Measurements from ENCODE around the gene PFDN2. TPM values are rescaled to one million over a fixed set of nuclear protein-coding genes. Genes with fewer than 3 reads are reported as not detected.

The PFDN2 gene
- polyA plus RNA-seq (ENCODE audit: insufficient read length in 3 of 3): 10 to 100 TPM; 70.5 to 94.2 (median 71.9) TPM
- long read RNA-seq, donor 1, transcript PFDN2-201 (4 exons, 677 nt): major isoform, 27 of 92 reads
- long read RNA-seq, donor 1, partial matches to known transcripts: 55 of 92 reads
- long read RNA-seq, donor 1, other reads (novel, unspliced or antisense): 9 of 92 reads
- long read RNA-seq, donor 2, transcript PFDN2-201 (4 exons, 677 nt): major isoform, 26 of 46 reads
- long read RNA-seq, donor 2, partial matches to known transcripts: 17 of 46 reads
- long read RNA-seq, donor 2, other reads (novel, unspliced or antisense): 0 of 46 reads
- long read RNA-seq, donor 3, transcript PFDN2-201 (4 exons, 677 nt): major isoform, 57 of 86 reads
- long read RNA-seq, donor 3, partial matches to known transcripts: 25 of 86 reads
- long read RNA-seq, donor 3, other reads (novel, unspliced or antisense): 0 of 86 reads
- long read RNA-seq, donor 4, transcript PFDN2-201 (4 exons, 677 nt): major isoform, 29 of 59 reads
- long read RNA-seq, donor 4, partial matches to known transcripts: 27 of 59 reads
- long read RNA-seq, donor 4, other reads (novel, unspliced or antisense): 0 of 59 reads
- long read RNA-seq, donor 5: 0 reads
- long read RNA-seq, donor 6, transcript PFDN2-201 (4 exons, 677 nt): major isoform, 28 of 66 reads
- long read RNA-seq, donor 6, partial matches to known transcripts: 36 of 66 reads
- long read RNA-seq, donor 6, other reads (novel, unspliced or antisense): 0 of 66 reads
- long read RNA-seq, donor 7, transcript PFDN2-201 (4 exons, 677 nt): major isoform, 42 of 75 reads
- long read RNA-seq, donor 7, partial matches to known transcripts: 32 of 75 reads
- long read RNA-seq, donor 7, other reads (novel, unspliced or antisense): 0 of 75 reads
- long read RNA-seq, donor 8, transcript PFDN2-201 (4 exons, 677 nt): major isoform, 59 of 128 reads
- long read RNA-seq, donor 8, partial matches to known transcripts: 66 of 128 reads
- long read RNA-seq, donor 8, other reads (novel, unspliced or antisense): 0 of 128 reads
- long read RNA-seq, donor 9, transcript PFDN2-201 (4 exons, 677 nt): major isoform, 41 of 67 reads
- long read RNA-seq, donor 9, partial matches to known transcripts: 25 of 67 reads
- long read RNA-seq, donor 9, other reads (novel, unspliced or antisense): 0 of 67 reads
- long read RNA-seq, donor 10, transcript PFDN2-201 (4 exons, 677 nt): major isoform, 43 of 94 reads
- long read RNA-seq, donor 10, partial matches to known transcripts: 49 of 94 reads
- long read RNA-seq, donor 10, other reads (novel, unspliced or antisense): 0 of 94 reads
- long read RNA-seq, donor 11, transcript PFDN2-201 (4 exons, 677 nt): major isoform, 26 of 33 reads
- long read RNA-seq, donor 11, partial matches to known transcripts: 6 of 33 reads
- long read RNA-seq, donor 11, other reads (novel, unspliced or antisense): 0 of 33 reads
- long read RNA-seq, donor 12, transcript PFDN2-201 (4 exons, 677 nt): major isoform, 20 of 35 reads
- long read RNA-seq, donor 12, partial matches to known transcripts: 15 of 35 reads
- long read RNA-seq, donor 12, other reads (novel, unspliced or antisense): 0 of 35 reads
- long read RNA-seq, donor 13, transcript PFDN2-202 (2 exons, 408 nt): minor isoform, 6 of 110 reads
- long read RNA-seq, donor 13, transcript PFDN2-201 (4 exons, 677 nt): major isoform, 86 of 110 reads
- long read RNA-seq, donor 13, partial matches to known transcripts: 18 of 110 reads
- long read RNA-seq, donor 13, other reads (novel, unspliced or antisense): 0 of 110 reads
- long read RNA-seq, donor 14, transcript PFDN2-201 (4 exons, 677 nt): major isoform, 55 of 79 reads
- long read RNA-seq, donor 14, partial matches to known transcripts: 20 of 79 reads
- long read RNA-seq, donor 14, other reads (novel, unspliced or antisense): 0 of 79 reads
- long read RNA-seq, donor 15, transcript PFDN2-201 (4 exons, 677 nt): major isoform, 14 of 91 reads
- long read RNA-seq, donor 15, partial matches to known transcripts: 49 of 91 reads
- long read RNA-seq, donor 15, other reads (novel, unspliced or antisense): 28 of 91 reads
- long read RNA-seq, donor 16, transcript PFDN2-202 (2 exons, 408 nt): minor isoform, 6 of 283 reads
- long read RNA-seq, donor 16, transcript PFDN2-201 (4 exons, 677 nt): major isoform, 96 of 283 reads
- long read RNA-seq, donor 16, partial matches to known transcripts: 148 of 283 reads
- long read RNA-seq, donor 16, other reads (novel, unspliced or antisense): 33 of 283 reads

DNA sequence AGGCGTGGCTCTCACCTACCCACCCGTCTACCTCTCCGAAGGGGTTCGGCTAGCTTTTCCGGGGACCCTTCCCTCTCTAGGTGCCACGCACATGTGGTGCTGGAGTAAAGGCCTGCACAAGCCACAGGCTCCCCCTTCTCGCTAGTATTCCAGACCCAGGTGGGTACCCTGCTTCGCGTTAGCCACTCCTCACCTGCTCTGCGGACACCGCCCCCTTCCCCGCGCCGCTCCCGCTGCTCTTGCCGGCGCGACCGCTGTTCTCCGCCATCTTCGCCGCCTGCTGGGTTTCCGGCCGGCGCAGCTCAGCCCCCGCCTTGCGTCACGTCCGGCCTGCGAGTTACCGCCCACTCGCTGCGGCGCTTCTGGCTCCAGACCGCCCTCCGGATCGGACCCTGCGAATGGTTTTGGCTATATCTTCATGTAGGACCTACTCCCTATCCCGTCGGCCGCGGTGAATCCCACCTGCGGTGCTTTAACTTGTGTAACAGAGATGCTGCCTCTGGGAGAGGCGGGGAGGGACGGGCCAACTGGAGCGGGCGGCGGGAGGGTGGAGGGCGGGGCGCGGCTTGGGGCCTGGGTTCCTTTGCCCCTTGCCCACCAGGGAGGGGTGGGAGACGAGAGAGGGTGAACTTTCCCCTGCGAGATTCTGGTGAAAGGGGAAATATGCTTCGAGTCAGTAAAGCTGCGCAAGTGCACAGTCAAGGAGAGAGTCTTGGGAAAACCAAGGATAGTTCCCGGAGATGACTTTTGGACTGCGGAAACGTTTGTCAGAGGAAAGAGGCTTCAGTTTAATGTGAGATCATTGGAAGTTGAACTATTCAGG, at the start of gene PFDN2, which contains the start of gene NIT1:
Gene PFDN2, minus strand, starts transcription at position 279 of the 823 bp plus-strand sequence. Its CDS starts 11 bp downstream, at position 268.
Gene NIT1, plus strand, starts transcription at position 347 of the 823 bp plus-strand sequence. Its CDS starts 72 bp downstream, at position 419.
- peak; percentile 73 to 90 (median 85) for DNase-seq (ENCODE audit: extremely low read depth in 1 of 11, low read depth in 9 of 11, low spot score in 4 of 11)

GRCh38 chr1:161166669-161167548, 49.1 kb upstream of the PFDN2 start:
- DNase-seq (ENCODE audit: extremely low read depth in 1 of 11, low read depth in 9 of 11, low spot score in 4 of 11): no peak

- peak; percentile 91 to 98 (median 95) for DNase-seq (ENCODE audit: extremely low read depth in 1 of 11, low read depth in 9 of 11, low spot score in 4 of 11)
Observed at GRCh38 chr1:161165742-161166668, 48.2 kb upstream of the PFDN2 start, which contains the start of gene PPOX. Gene PPOX, plus strand, starts transcription at chr1:161166426. Its CDS starts 422 bp downstream, at chr1:161166848.

GRCh38 chr1:161164901-161165610, 47.2 kb upstream of the PFDN2 start:
- DNase-seq (ENCODE audit: extremely low read depth in 1 of 11, low read depth in 9 of 11, low spot score in 4 of 11): no peak

GRCh38 chr1:161163793-161164192, 46.0 kb upstream of the PFDN2 start:
- no peak for DNase-seq (ENCODE audit: extremely low read depth in 1 of 11, low read depth in 9 of 11, low spot score in 4 of 11)

GRCh38 chr1:161162806-161163205, 45.0 kb upstream of the PFDN2 start:
- DNase-seq (ENCODE audit: extremely low read depth in 1 of 11, low read depth in 9 of 11, low spot score in 4 of 11): no peak

GRCh38 chr1:161162052-161162451, 44.2 kb upstream of the PFDN2 start:
- no peak for DNase-seq (ENCODE audit: extremely low read depth in 1 of 11, low read depth in 9 of 11, low spot score in 4 of 11)

- DNase-seq (ENCODE audit: extremely low read depth in 1 of 11, low read depth in 9 of 11, low spot score in 4 of 11): no peak
Observed at GRCh38 chr1:161161652-161162051, 43.8 kb upstream of the PFDN2 start.

GRCh38 chr1:161160671-161161145, 42.9 kb upstream of the PFDN2 start:
- no peak for DNase-seq (ENCODE audit: extremely low read depth in 1 of 11, low read depth in 9 of 11, low spot score in 4 of 11)

DNA sequence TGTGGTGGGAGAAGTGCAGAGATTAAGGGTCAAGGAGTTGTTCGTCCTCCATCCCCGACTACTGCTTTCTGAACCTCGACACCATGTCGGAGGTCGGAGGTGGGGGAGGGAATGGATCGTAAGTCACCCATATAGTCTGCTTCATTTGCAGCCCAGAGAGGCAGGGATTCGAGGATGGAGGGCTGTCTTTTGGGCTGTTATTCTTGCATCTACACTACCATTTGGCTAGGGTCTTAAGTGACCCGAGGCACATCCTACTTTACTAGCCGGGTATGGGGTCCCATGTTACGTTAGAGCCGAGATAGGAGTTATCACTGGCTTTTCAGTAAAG, 42.0 kb upstream of the PFDN2 start:
- DNase-seq (ENCODE audit: extremely low read depth in 1 of 11, low read depth in 9 of 11, low spot score in 4 of 11): no peak

DNA sequence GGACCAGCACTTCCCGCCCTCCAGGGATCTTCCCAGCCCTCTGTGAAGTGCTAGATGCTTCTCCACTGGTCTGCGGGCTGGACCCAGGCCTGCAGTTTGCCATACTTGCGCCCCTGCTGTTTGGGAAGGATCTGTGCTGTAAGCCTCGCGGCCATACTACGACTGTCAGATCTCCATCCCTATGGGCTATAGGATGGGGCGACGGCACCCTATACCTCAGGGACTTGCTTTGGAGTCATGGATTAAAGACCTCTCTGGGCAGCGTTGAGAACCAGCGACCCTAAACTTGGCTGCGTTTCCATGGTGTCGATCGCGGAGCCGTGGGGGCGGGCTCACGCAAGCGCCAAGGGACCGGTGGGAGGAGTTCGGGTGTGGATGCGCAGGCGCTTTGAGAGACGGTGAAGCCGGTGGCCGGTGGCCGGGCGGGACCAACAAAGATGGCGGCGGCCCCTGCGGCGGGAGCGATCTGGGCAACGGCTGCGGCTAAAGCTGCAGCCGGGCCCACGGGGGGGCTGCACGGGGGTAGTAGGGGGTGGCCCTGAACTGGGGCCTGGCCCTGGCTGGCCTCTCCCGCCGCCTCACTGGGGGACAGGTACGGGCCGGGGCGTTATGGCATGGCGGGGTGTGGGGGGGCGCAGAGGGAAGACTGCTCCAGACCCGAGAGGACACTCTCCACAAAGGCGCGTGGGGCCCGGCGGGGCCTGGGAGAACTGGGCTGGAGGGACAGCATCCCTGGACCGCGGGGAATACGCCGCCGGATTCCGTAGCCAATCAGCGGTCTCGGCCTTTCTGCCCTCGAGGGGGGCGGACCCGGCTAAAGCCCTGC, 41.5 kb upstream of the PFDN2 start, which contains the start of gene USP21:
Gene USP21, plus strand, starts transcription at position 414 of the 826 bp plus-strand sequence. CDS start 1,141 bp downstream, outside the sequence.
- peak in 10 of 11 donors; percentile 88 to 94 (median 90) for DNase-seq (ENCODE audit: extremely low read depth in 1 of 11, low read depth in 9 of 11, low spot score in 4 of 11)

DNA sequence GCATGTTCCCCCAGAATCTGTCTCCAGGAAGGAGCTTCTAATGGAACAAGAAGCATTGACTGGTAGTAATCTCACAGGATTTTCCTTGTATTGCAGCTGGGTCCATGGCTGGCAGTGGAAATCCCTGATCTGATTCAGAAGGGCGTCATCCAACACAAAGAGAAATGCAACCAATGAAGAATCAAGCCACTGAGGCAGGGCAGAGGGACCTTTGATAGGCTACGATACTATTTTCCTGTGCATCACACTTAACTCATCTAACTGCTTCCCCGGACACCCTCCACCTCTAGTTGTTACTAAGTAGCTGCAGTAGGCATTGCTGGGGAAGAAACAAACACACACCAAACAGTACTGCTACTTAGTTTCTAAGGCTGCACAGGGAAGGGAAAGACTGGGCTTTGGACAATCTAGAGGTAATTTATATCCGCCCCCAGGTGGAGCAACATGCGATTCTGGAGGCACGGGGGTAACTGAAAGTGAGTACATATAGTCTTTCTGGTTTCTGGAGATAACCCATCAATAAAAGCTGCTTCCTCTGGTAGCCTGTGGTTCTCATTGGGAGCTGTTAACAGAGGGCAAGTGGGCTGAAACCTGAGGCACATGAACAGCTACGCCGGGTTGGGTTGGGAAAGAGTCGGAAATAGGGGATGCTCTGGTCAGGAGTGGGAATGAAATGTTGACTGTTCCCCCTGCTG, 40.6 kb upstream of the PFDN2 start:
- DNase-seq (ENCODE audit: extremely low read depth in 1 of 11, low read depth in 9 of 11, low spot score in 4 of 11): no peak
